Transverse colon (tissue), 4 donors: ENCODE results near the gene SASH1. TPM values are rescaled to one million over a fixed set of nuclear protein-coding genes. Genes with fewer than 3 reads are reported as not detected.
A peak's percentile ranks its signal among the peaks of the same experiment; 100 is the strongest.

Experiments used
- DNase-seq: peaks from one replicate; pipeline ENCODE4 v3.0.0-alpha.2; 2019
- H3K27ac ChIP-seq, 4 donors: fragments of 200-600 bp; sonication (generic); 2 replicates each; pipeline ENCODE4 v1.5.1; 2016 to 2018; ENCODE audit warnings: inconsistent platforms in 4 of 4
- H3K27me3 ChIP-seq: fragments of 200-600 bp; sonication (generic); 2 replicates; pipeline ENCODE4 v1.5.1; 2017; ENCODE audit warnings: inconsistent platforms
- H3K36me3 ChIP-seq, 4 donors: fragments of 200-600 bp; sonication (generic); 2 replicates each; pipeline ENCODE4 v1.5.1; 2017 to 2019; ENCODE audit warnings: inconsistent platforms in 4 of 4
- H3K4me1 ChIP-seq, 4 donors: fragments of 200-600 bp; sonication (generic); 2 replicates each; pipeline ENCODE4 v1.5.1; 2017 to 2020; ENCODE audit warnings: inconsistent platforms in 4 of 4
- H3K4me3 ChIP-seq, 4 donors: fragments of 200-600 bp; sonication (generic); 1 replicate in 1 of 4; 2 replicates in 3 of 4; pipeline versions ENCODE4 v1.5.1 to v1.6.1; 2017 to 2019; ENCODE audit warnings: inconsistent platforms in 4 of 4
- H3K9me3 ChIP-seq, 2 donors: fragments of 200-600 bp; sonication (generic); 2 replicates each; pipeline ENCODE4 v1.5.1; 2017 to 2019; ENCODE audit warnings: inconsistent platforms in 2 of 2
- EP300 ChIP-seq: sonication (generic); formaldehyde crosslinking; IDR thresholded peaks from one replicate; pipeline ENCODE4 v1.6.1; 2017; ENCODE audit warnings: antibody characterized with exemption, low read depth
- POLR2A ChIP-seq: fragments of 450-650 bp; IDR thresholded peaks from one replicate; pipeline ENCODE4 v1.6.1; 2016; ENCODE audit warnings: antibody characterized with exemption, mild to moderate bottlenecking, moderate library complexity
- POLR2AphosphoS5 ChIP-seq, 3 donors: sonication (generic); formaldehyde crosslinking; IDR thresholded peaks; one replicate each; pipeline ENCODE4 v1.6.1; 2016; ENCODE audit warnings: antibody characterized with exemption in 3 of 3
- WGBS, 2 donors: methylation state at CpG; one replicate each; pipeline ENCODE4 v1.1.5; 2018; ENCODE audit warnings: low coverage in 1 of 2; 5-methylcytosine and 5-hydroxymethylcytosine counted together
- in situ Hi-C, 4 donors: fragments of 200-750 bp; cut with MboI; loops; one replicate each; pipeline versions ENCODE4 v1.15.0 to v1.15.1; 2017; ENCODE audit warnings: low sequenced_read_pairs in 3 of 4, low pct_ligation_motif_present in 1 of 4, low pct_unique_long_range_greater_than_20kb in 1 of 4
- intact Hi-C: fragments of 100-400 bp; cut with DNase I; formaldehyde crosslinking; loops from one replicate; pipeline ENCODE4 v1.15.1; 2023; ENCODE audit warnings: low total_unique reads
- total RNA-seq, 4 donors: library from RNA; depleted of rRNA; stranded (reverse); fragments of >200 nt; gene quantifications; one replicate each; pipeline ENCODE4 v1.1.0, GENCODE V29; 2016
- TF ChIP-seq, protein P1 (sequence below), 5 experiments: fragments of 200-600 bp in 3 of 5; fragments of 450-650 bp in 2 of 5; sonication (generic) in 3 of 5; IDR thresholded peaks; 1 replicate in 2 of 5; 2 replicates in 3 of 5; pipeline ENCODE4 v1.5.1; 2016 to 2017; ENCODE audit warnings: antibody characterized with exemption in 5 of 5, inconsistent platforms in 3 of 5, mild to moderate bottlenecking in 2 of 5, moderate library complexity in 1 of 5

The SASH1 gene
- total RNA-seq, 4 donors from 2014 or later, result 16.5 to 71.6 (median 28.7) TPM

DNA sequence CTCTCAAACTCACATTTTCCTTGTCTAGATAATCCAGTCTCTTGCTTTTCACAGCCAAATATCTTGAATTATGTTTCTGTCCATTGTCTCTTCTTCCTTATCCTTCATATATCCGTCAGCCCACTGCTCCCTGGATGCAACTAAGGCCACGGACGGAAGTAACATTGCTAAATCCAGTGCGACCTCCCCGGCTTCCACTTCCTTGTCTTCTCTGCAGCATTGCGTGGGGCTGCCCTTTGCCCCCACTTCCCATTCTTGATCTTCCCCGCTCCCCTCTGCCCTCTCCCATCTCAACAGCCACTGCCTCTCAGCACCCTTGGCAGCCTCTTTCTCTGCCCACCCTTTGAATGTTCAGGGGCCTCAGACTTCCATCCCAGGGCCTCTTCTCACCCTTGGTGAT, 213.8 kb downstream of the SASH1 start:
- TF ChIP-seq EP300 (no peak), POLR2A (no peak), POLR2AphosphoS5 (IDR thresholded peaks at IDR 0.05) (no peak)
- TF ChIP-seq, protein P1, sequence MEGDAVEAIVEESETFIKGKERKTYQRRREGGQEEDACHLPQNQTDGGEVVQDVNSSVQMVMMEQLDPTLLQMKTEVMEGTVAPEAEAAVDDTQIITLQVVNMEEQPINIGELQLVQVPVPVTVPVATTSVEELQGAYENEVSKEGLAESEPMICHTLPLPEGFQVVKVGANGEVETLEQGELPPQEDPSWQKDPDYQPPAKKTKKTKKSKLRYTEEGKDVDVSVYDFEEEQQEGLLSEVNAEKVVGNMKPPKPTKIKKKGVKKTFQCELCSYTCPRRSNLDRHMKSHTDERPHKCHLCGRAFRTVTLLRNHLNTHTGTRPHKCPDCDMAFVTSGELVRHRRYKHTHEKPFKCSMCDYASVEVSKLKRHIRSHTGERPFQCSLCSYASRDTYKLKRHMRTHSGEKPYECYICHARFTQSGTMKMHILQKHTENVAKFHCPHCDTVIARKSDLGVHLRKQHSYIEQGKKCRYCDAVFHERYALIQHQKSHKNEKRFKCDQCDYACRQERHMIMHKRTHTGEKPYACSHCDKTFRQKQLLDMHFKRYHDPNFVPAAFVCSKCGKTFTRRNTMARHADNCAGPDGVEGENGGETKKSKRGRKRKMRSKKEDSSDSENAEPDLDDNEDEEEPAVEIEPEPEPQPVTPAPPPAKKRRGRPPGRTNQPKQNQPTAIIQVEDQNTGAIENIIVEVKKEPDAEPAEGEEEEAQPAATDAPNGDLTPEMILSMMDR (IDR thresholded peaks at IDR 0.05), result no peak
- Histone ChIP-seq H3K27me3 (no peaks in the 10 kb centered on the region), H3K36me3 (no peaks in the 10 kb centered on the region), H3K4me3 (no peak overlapping the region), H3K9me3 (no peaks in the 10 kb centered on the region), H3K27ac (no peak overlapping the region), H3K4me1 (peaks cover 0 to 11% (median 3%) of the 10 kb centered on the region in 4 donors)
- WGBS, 2 donors, result 66 to 80% methylated on average over 5 to 6 of the region's 7 CpGs
- in situ Hi-C loops, result loop anchor here in 1 of 4 donors (25.0 kb wide), 1 partner anchor 881 kb away; no protein-coding TSS in a partner anchor
- intact Hi-C loops, result no loop called here
- DNase-seq, result no peak

DNA sequence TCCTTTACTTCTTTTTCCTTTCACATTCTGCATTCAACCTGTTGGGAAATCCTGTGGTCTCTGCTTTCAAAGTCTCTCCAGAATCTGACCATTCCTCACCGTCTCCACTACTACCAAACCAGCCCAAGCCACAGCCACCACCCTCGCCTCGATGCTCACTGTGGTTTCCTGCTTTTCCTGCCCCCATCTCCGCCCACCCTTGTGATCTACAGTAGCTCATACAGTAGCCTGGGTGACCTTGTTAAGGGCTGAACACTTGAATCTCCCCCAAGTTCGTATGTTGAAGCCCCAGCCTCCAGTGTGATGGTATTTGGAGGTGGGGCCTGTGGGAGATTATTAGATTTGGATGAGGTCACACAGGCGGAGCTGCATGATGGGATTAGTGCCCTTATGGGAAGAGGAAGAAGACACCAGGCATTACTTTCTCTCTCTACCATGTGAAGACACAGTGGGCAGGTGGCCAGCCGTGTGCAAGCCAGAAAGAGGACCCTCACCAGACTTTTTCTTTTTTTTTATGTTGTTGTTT, 215.2 kb downstream of the SASH1 start:
- WGBS, 2 donors, result 58 to 65% methylated on average over 2 to 7 of the region's 7 CpGs
- no peaks in the 10 kb centered on the region for H3K36me3 ChIP-seq
- no peak overlapping the region for H3K4me3 ChIP-seq
- H3K27me3 ChIP-seq, result no peaks in the 10 kb centered on the region
- no peak overlapping the region for H3K27ac ChIP-seq
- intact Hi-C loops (no loop called here), in situ Hi-C loops (loop anchor here in 1 of 4 donors (25.0 kb wide), 1 partner anchor 879 kb away; no protein-coding TSS in a partner anchor)
- no peaks in the 10 kb centered on the region for H3K9me3 ChIP-seq
- DNase-seq, result no peak
- TF ChIP-seq POLR2A, result no peak
- TF ChIP-seq POLR2AphosphoS5 (IDR thresholded peaks at IDR 0.05), result no peak
- TF ChIP-seq, protein P1 (IDR thresholded peaks at IDR 0.05), result no peak
- TF ChIP-seq EP300, result no peak
- peaks cover 0 to 11% (median 3%) of the 10 kb centered on the region in 4 donors for H3K4me1 ChIP-seq

DNA sequence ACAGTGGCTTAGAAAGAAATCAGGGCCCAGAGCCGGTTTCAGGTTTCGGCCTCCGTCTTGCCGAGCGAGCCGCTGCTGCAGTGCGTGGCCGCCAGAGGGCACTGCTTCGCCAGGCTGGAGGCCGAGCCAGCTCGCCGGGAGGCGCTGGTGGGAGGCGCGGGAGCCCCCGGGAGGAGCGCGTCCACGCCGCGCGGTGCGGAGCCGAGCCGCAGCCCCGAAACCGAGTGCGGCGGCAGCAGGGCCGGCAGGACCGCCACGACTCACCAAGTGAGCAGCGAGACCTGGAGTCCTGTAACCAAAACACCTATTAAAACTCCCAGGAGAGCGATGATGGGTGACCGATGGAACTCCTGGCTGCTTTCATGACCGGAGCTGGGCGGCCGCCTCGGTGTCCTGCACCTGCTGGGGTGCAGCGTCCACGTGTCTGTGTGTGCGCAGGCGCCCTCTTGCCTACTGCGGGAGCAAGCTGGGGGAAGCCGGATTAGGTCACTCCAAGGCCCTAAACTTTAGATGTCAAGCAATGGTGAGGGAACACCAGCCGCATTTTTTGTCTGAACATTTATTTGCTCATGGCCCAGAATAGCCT, 217.3 kb downstream of the SASH1 start:
- Histone ChIP-seq H3K27ac (peak overlapping the region in 1 of 4 donors; percentile 33), H3K4me3 (peak overlapping the region in 3 of 4 donors; percentile 25 to 54 (median 35)), H3K4me1 (peaks cover 0 to 11% (median 3%) of the 10 kb centered on the region in 4 donors), H3K9me3 (no peaks in the 10 kb centered on the region), H3K27me3 (no peaks in the 10 kb centered on the region), H3K36me3 (no peaks in the 10 kb centered on the region)
- DNase-seq, result peak; percentile 74
- intact Hi-C loops (no loop called here), in situ Hi-C loops (loop anchor here in 1 of 4 donors (25.0 kb wide), 1 partner anchor 877 kb away; no protein-coding TSS in a partner anchor)
- 0 to 4% methylated on average over 6 to 29 of the region's 46 CpGs for WGBS, 2 donors
- TF ChIP-seq POLR2A, result no peak
- TF ChIP-seq, protein P1 (IDR thresholded peaks at IDR 0.05), result peak; percentile 74 to 98 (median 96)

DNA sequence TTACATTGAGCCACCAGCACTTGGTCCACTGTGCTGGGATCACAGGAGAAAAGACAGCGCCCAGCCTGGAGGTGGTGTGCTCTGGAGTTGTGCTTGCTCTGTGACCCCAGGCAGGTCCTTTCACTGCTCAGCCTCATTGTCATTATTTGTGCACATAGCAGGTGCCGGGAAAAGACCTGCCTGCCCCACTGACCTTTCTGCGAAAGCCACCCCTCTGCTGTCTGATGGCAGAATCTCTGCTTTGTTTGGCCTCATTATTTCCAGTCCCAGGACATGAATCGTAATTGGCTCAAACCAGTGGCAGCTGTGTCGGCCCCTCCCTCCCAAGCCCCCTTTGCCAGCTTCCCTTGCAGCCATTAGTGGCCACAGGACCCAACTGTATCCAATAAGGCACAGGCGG, 219.0 kb downstream of the SASH1 start:
- no peak for TF ChIP-seq EP300
- TF ChIP-seq, protein P1 (IDR thresholded peaks at IDR 0.05), result no peak
- TF ChIP-seq POLR2A, result no peak
- no peak for TF ChIP-seq POLR2AphosphoS5 (IDR thresholded peaks at IDR 0.05)
- 92 to 100% methylated on average over 3 to 6 of the region's 6 CpGs for WGBS, 2 donors
- in situ Hi-C loops (loop anchor here in 1 of 4 donors (25.0 kb wide), 1 partner anchor 876 kb away; no protein-coding TSS in a partner anchor), intact Hi-C loops (no loop called here)
- Histone ChIP-seq H3K4me3 (no peak overlapping the region), H3K27me3 (no peaks in the 10 kb centered on the region), H3K36me3 (no peaks in the 10 kb centered on the region), H3K4me1 (peaks cover 0 to 11% (median 3%) of the 10 kb centered on the region in 4 donors), H3K9me3 (no peaks in the 10 kb centered on the region), H3K27ac (no peak overlapping the region)
- no peak for DNase-seq
